ENCODE results near the gene EPX.

- TF ChIP-seq GATA3 (IDR thresholded peaks at IDR 0.05; ENCODE audit: low read depth, low read length) (no peak), GATA2 (IDR thresholded peaks at IDR 0.05; ENCODE audit: low read depth, low read length) (no peak)
These were observed 26.7 kb downstream of the EPX start, which contains the start of gene MKS1 for GRCh38 chr17:58219007-58219788.
